ENCODE measurements around the gene IFI27L1.

DNA sequence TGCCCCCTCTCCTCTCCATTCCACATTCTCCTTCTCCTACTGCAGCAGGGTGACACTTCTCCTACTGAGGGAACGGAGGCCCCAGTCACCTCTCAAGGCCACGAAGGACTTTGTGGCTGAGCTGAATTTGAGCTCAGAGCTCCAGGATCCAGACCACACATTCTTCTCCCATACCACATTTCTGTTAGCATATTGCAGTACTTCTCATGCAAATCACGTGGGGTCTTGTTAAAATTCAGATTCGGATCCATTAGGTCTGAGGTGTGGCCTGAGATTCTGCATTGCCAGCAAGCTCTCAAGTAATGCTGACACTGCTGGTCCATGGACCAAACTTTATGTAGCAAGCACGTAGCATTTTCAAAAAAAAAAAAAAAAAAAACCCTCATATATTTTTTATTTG lies 57.9 kb downstream of the IFI27L1 start:
- TF ChIP-seq, protein P1, sequence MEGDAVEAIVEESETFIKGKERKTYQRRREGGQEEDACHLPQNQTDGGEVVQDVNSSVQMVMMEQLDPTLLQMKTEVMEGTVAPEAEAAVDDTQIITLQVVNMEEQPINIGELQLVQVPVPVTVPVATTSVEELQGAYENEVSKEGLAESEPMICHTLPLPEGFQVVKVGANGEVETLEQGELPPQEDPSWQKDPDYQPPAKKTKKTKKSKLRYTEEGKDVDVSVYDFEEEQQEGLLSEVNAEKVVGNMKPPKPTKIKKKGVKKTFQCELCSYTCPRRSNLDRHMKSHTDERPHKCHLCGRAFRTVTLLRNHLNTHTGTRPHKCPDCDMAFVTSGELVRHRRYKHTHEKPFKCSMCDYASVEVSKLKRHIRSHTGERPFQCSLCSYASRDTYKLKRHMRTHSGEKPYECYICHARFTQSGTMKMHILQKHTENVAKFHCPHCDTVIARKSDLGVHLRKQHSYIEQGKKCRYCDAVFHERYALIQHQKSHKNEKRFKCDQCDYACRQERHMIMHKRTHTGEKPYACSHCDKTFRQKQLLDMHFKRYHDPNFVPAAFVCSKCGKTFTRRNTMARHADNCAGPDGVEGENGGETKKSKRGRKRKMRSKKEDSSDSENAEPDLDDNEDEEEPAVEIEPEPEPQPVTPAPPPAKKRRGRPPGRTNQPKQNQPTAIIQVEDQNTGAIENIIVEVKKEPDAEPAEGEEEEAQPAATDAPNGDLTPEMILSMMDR (conservative IDR thresholded peaks at IDR 0.05 in 1 of 2, IDR thresholded peaks at IDR 0.05 in 1 of 2; ENCODE audit: low read depth in 1 of 2, low read length in 2 of 2) = no peak
- TF ChIP-seq EZH2 (IDR thresholded peaks at IDR 0.05; ENCODE audit: low read length, missing control alignments) = no peak

Data from fibroblast of lung (primary cell).